Measurements from ENCODE around the gene CAPN14. TPM values are rescaled to one million over a fixed set of nuclear protein-coding genes. Genes with fewer than 3 reads are reported as not detected.

CAPN14 gene
- total and polyA plus RNA-seq, 4 donors = 0.03 to 0.26 (median 0.14) TPM

DNA sequence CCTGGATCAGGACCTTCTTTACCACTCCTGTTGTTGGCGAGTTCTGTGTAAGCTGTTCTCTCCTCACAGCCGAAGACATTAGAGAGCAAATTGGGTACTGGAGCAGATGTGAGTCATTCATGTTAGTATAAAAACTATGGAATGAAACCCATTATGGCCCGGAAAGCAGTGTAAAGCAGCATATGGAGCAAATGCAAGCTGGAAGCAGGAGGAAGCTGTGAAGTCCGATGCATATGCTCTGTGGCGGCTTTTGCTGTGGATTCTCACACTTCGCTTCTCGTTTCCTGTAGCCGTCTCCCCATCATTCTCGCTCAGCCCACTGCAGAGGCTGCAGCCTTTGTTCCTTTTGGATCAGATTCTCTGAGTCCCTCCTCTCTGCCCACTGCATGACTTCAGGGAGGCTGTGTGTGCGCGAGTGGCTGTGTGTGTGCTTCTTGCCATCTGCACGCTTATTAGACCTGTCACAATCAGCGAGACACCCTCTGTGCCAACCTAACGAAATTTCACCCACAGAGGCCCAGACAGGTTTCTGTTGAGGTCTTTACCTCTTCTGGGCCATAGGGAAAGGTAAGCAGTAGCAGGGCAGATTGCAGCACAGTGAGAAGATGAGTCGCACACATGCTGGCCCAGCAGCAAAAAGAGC is 75.8 kb downstream of the CAPN14 start:
- peaks cover 0 to 30% (median 21%) of the 10 kb centered on the region in 3 donors for H3K27me3 ChIP-seq (ENCODE audit: control insufficient read depth in 3 of 3, insufficient read depth in 3 of 3, low read length in 2 of 3)
- DNase-seq (no peak), ATAC-seq (ENCODE audit: insufficient read depth, low FRiP score) (no peak)
- 90 to 92% methylated on average over 15 of the region's 15 CpGs for WGBS, 2 donors
- no peak overlapping the region for H3K9ac ChIP-seq (ENCODE audit: insufficient read depth in 1 of 2, low read length in 2 of 2)
- peaks cover 0 to 11% (median 0%) of the 10 kb centered on the region in 5 donors for H3K4me1 ChIP-seq (ENCODE audit: control insufficient read depth in 5 of 5, insufficient read depth in 5 of 5, low read length in 5 of 5)
- no peaks in the 10 kb centered on the region for H3K36me3 ChIP-seq (ENCODE audit: control insufficient read depth in 4 of 4, insufficient read depth in 4 of 4, low read length in 4 of 4)
- no peak overlapping the region for H3K4me3 ChIP-seq
- peaks cover 0 to 2% (median 0%) of the 10 kb centered on the region in 4 donors for H3K9me3 ChIP-seq (ENCODE audit: control insufficient read depth in 4 of 4, insufficient read depth in 3 of 4, low read length in 3 of 4)
- TF ChIP-seq, protein P1, sequence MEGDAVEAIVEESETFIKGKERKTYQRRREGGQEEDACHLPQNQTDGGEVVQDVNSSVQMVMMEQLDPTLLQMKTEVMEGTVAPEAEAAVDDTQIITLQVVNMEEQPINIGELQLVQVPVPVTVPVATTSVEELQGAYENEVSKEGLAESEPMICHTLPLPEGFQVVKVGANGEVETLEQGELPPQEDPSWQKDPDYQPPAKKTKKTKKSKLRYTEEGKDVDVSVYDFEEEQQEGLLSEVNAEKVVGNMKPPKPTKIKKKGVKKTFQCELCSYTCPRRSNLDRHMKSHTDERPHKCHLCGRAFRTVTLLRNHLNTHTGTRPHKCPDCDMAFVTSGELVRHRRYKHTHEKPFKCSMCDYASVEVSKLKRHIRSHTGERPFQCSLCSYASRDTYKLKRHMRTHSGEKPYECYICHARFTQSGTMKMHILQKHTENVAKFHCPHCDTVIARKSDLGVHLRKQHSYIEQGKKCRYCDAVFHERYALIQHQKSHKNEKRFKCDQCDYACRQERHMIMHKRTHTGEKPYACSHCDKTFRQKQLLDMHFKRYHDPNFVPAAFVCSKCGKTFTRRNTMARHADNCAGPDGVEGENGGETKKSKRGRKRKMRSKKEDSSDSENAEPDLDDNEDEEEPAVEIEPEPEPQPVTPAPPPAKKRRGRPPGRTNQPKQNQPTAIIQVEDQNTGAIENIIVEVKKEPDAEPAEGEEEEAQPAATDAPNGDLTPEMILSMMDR (IDR thresholded peaks at IDR 0.05; ENCODE audit: control extremely low read depth, extremely low read depth) = no peak
- no peak overlapping the region for H3K27ac ChIP-seq (ENCODE audit: low read depth in 1 of 2, low read length in 1 of 2)

DNA sequence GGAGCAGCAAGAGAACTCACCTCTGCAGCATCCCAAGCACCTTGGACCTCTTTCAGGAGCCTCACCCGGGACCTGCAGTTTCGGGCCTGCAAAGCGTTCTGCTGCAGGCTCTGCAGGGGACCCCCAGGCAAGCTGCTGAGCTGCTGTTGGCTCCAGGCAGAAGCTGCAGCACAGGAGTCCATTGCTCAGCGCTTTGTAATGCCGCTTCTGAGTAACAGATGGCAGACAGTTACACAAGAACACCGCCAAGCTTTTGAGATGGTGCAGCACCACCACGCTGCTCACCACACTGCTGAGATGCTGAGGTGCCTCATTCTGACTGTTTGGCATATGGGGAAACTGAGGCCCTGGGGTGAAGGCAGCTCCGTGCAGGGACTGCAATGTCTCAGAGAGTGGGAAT is 77.2 kb downstream of the CAPN14 start:
- Histone ChIP-seq H3K9ac (ENCODE audit: insufficient read depth in 1 of 2, low read length in 2 of 2) (no peak overlapping the region), H3K4me3 (no peak overlapping the region), H3K27me3 (ENCODE audit: control insufficient read depth in 3 of 3, insufficient read depth in 3 of 3, low read length in 2 of 3) (peaks cover 0 to 45% (median 35%) of the 10 kb centered on the region in 3 donors), H3K4me1 (ENCODE audit: control insufficient read depth in 5 of 5, insufficient read depth in 5 of 5, low read length in 5 of 5) (peaks cover 0 to 11% (median 0%) of the 10 kb centered on the region in 5 donors), H3K36me3 (ENCODE audit: control insufficient read depth in 4 of 4, insufficient read depth in 4 of 4, low read length in 4 of 4) (no peaks in the 10 kb centered on the region), H3K9me3 (ENCODE audit: control insufficient read depth in 4 of 4, insufficient read depth in 3 of 4, low read length in 3 of 4) (peaks cover 0 to 2% (median 0%) of the 10 kb centered on the region in 4 donors), H3K27ac (ENCODE audit: low read depth in 1 of 2, low read length in 1 of 2) (no peak overlapping the region)
- TF ChIP-seq, protein P1 (IDR thresholded peaks at IDR 0.05; ENCODE audit: control extremely low read depth, extremely low read depth) = no peak
- WGBS, 2 donors = 83 to 94% methylated on average over 8 of the region's 8 CpGs
- DNase-seq = no peak
- no peak for ATAC-seq (ENCODE audit: insufficient read depth, low FRiP score)

DNA sequence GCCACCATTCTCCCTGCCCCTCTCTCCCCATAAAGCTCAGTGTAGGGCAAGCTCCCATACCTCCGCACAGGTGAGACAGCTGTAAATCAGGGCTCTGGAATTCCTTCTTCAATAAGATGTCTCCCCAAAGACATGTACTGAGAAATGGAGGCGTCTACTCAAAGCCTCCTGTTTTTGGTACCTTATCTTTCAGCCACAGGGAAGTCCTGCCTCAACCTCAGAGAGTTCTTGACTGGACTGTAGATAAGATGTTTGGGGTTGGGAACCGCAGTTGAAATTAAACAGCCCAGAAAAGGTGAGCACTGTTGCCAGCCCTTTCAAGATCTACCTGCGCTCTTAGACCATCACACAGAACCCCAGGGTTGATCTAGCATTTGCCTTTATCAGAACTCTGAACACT is 77.6 kb downstream of the CAPN14 start:
- Histone ChIP-seq H3K9ac (ENCODE audit: insufficient read depth in 1 of 2, low read length in 2 of 2) (no peak overlapping the region), H3K4me3 (no peak overlapping the region), H3K27ac (ENCODE audit: low read depth in 1 of 2, low read length in 1 of 2) (no peak overlapping the region), H3K27me3 (ENCODE audit: control insufficient read depth in 3 of 3, insufficient read depth in 3 of 3, low read length in 2 of 3) (peaks cover 0 to 49% (median 38%) of the 10 kb centered on the region in 3 donors), H3K36me3 (ENCODE audit: control insufficient read depth in 4 of 4, insufficient read depth in 4 of 4, low read length in 4 of 4) (no peaks in the 10 kb centered on the region), H3K4me1 (ENCODE audit: control insufficient read depth in 5 of 5, insufficient read depth in 5 of 5, low read length in 5 of 5) (peaks cover 0 to 11% (median 0%) of the 10 kb centered on the region in 5 donors), H3K9me3 (ENCODE audit: control insufficient read depth in 4 of 4, insufficient read depth in 3 of 4, low read length in 3 of 4) (peaks cover 0 to 2% (median 0%) of the 10 kb centered on the region in 4 donors)
- 94 to 96% methylated on average over 4 of the region's 4 CpGs for WGBS, 2 donors
- ATAC-seq (ENCODE audit: insufficient read depth, low FRiP score) (no peak), DNase-seq (no peak)
- TF ChIP-seq, protein P1 (IDR thresholded peaks at IDR 0.05; ENCODE audit: control extremely low read depth, extremely low read depth) = no peak

All from lung (tissue), 12 donors.